Measurements from ENCODE around the gene EDAR. TPM values are rescaled to one million over a fixed set of nuclear protein-coding genes. Genes with fewer than 3 reads are reported as not detected.

The EDAR gene
- total RNA-seq, 4 donors from 2014 or later, result not detected

GRCh38 chr2:109028738-109029489 lies 39.9 kb upstream of the EDAR start:
- no peak for TF ChIP-seq CTCF (IDR thresholded peaks at IDR 0.05; ENCODE audit: low read depth)

DNA sequence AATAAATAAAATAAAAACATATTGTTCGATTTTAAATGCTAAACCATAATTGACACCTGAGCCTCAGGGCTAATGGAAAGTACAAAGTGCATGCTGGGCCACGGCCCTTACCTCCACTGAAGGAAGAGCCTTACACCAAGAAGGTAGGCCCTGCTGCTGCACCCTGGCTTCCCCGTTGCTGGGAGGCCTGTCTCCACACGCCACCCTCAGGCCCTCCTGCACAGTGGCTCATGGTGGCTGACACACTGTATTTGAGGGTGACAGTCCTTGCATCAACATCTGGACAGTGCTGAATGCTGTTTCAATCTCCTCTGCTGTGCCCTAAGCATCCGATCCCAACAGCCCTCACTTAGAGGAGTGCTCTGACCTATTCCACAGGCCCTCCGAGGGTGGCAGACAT lies 39.3 kb upstream of the EDAR start:
- TF ChIP-seq CTCF (IDR thresholded peaks at IDR 0.05; ENCODE audit: low read depth), result no peak

- no peak for TF ChIP-seq CTCF (IDR thresholded peaks at IDR 0.05; ENCODE audit: low read depth)
Observed at GRCh38 chr2:109027702-109028101, 38.7 kb upstream of the EDAR start.

DNA sequence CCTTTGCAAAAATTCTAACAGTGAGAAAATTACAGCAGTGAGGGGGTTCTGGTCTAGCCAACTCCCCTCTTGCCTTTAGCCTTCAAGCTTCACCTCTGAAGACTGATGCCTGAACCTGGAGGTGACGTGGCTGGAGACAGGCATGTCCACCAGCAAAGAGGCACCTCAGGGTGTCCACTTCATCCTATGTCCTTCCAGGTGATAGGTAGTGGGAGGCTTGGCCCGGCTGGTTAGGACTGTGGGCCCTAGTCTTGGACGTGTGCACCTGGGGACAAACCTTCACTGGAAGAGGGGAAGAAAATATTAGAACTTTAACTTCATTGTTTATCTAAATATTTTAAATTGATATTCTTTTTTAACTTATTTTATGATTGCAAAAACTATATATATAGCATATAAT lies 35.5 kb upstream of the EDAR start:
- no peak for TF ChIP-seq CTCF (IDR thresholded peaks at IDR 0.05; ENCODE audit: low read depth)

GRCh38 chr2:109021895-109022300 lies 32.9 kb upstream of the EDAR start:
- TF ChIP-seq CTCF (IDR thresholded peaks at IDR 0.05; ENCODE audit: low read depth), result no peak

DNA sequence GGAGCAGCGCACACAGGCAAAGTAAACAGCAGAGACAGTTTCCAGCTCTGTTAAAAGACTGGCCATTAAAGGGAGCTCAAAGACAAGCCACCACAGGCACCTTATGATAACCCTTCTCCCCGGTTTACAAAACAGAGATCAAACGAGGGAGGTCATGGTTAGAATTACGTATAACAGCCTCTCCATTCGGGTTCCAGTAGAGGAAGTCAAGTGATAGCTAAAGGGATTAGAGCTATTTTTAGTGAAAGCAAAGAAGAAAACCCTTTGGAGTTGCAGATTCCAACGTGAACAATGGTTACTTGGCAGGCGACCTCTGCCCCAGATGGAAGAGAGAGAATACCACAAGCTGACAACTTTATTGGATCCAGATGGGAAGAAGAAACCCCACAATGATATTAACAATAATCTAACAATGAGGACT lies 31.2 kb upstream of the EDAR start:
- no peak for TF ChIP-seq CTCF (IDR thresholded peaks at IDR 0.05; ENCODE audit: low read depth)

GRCh38 chr2:109018452-109018851 lies 29.4 kb upstream of the EDAR start:
- no peak for TF ChIP-seq CTCF (IDR thresholded peaks at IDR 0.05; ENCODE audit: low read depth)

Data from subcutaneous adipose tissue (tissue), 4 donors.